ENCODE data around the gene RABEP1.
"Not testable (repeated sequence)": the region's sequence is repeated elsewhere in the genome, so short reads cannot be mapped to it uniquely, and the experiment has no call there.

RABEP1 gene

GRCh38 chr17:5429191-5429887, 147.3 kb downstream of the RABEP1 start:
- no peak for DNase-seq

GRCh38 chr17:5430413-5430999, 148.4 kb downstream of the RABEP1 start:
- no peak for DNase-seq

GRCh38 chr17:5431234-5431633, 149.2 kb downstream of the RABEP1 start:
- not testable (repeated sequence) for DNase-seq

GRCh38 chr17:5431949-5432556, 150.0 kb downstream of the RABEP1 start:
- DNase-seq: no peak

GRCh38 chr17:5434984-5435383, 152.9 kb downstream of the RABEP1 start:
- DNase-seq: no peak
